HEK293T (cell line): Measurements from ENCODE around the gene ARNT2.
"Not testable (repeated sequence)": the region's sequence is repeated elsewhere in the genome, so short reads cannot be mapped to it uniquely, and the experiment has no call there.

Experiments
- CTCF ChIA-PET: fragments of 350-600 bp; formaldehyde crosslinking; extraction: SDS; loops from one replicate; lab custom pipeline; 2021; ENCODE audit warnings: antibody characterized with exemption, inconsistent platforms; lab: Yijun Ruan, JAX
- POLR2A ChIA-PET: fragments of 350-600 bp; formaldehyde crosslinking; extraction: SDS; loops from one replicate; lab custom pipeline; 2020; ENCODE audit warnings: antibody characterized with exemption, inconsistent platforms; lab: Yijun Ruan, JAX
- DNase-seq: peaks from one replicate; pipeline ENCODE4 v3.0.0; 2012; ENCODE audit warnings: mixed read lengths; ENCODE audit errors: extremely low spot score
- ARNT ChIP-seq: fragments of 450-650 bp; IDR thresholded peaks from 2 replicates; pipeline ENCODE4 v1.6.1; 2017; ENCODE audit warnings: mild to moderate bottlenecking
- BHLHE40 ChIP-seq: fragments of 450-650 bp; IDR thresholded peaks from 2 replicates; pipeline ENCODE4 v1.6.1; 2016; ENCODE audit warnings: mild to moderate bottlenecking, moderate library complexity, borderline replicate concordance
- CTBP1 ChIP-seq: fragments of 450-650 bp; IDR thresholded peaks from 2 replicates; pipeline ENCODE4 v1.6.1; 2016; ENCODE audit warnings: borderline replicate concordance
- ELF4 ChIP-seq: fragments of 450-650 bp; IDR thresholded peaks from 2 replicates; pipeline ENCODE4 v1.6.1; 2017; ENCODE audit warnings: antibody characterized with exemption
- FOXA1 ChIP-seq: fragments of 450-650 bp; IDR thresholded peaks from 2 replicates; pipeline ENCODE4 v1.6.1; 2016; ENCODE audit warnings: mild to moderate bottlenecking
- FOXK2 ChIP-seq: fragments of 450-650 bp; IDR thresholded peaks from 2 replicates; pipeline ENCODE4 v1.6.1; 2016; ENCODE audit warnings: mild to moderate bottlenecking
- FOXM1 ChIP-seq: fragments of 450-650 bp; IDR thresholded peaks from 2 replicates; pipeline ENCODE4 v1.6.1; 2017; ENCODE audit warnings: mild to moderate bottlenecking, borderline replicate concordance
- HDGF ChIP-seq: fragments of 450-650 bp; IDR thresholded peaks from 2 replicates; pipeline ENCODE4 v1.6.1; 2017; ENCODE audit warnings: antibody characterized with exemption, borderline replicate concordance
- L3MBTL2 ChIP-seq: fragments of 450-650 bp; conservative IDR thresholded peaks from 2 replicates; pipeline ENCODE4 v1.6.1; 2016; ENCODE audit warnings: mild to moderate bottlenecking
- LEF1 ChIP-seq: fragments of 450-650 bp; IDR thresholded peaks from 2 replicates; pipeline ENCODE4 v1.6.1; 2017; ENCODE audit warnings: mild to moderate bottlenecking, borderline replicate concordance
- NFRKB ChIP-seq: fragments of 450-650 bp; IDR thresholded peaks from 2 replicates; pipeline ENCODE4 v1.6.1; 2016; ENCODE audit warnings: mild to moderate bottlenecking, moderate library complexity
- PKNOX1 ChIP-seq: fragments of 450-650 bp; IDR thresholded peaks from 2 replicates; pipeline ENCODE4 v1.6.1; 2016
- SP1 ChIP-seq: fragments of 450-650 bp; IDR thresholded peaks from 2 replicates; pipeline ENCODE4 v1.6.1; 2017
- SUZ12 ChIP-seq: fragments of 450-650 bp; IDR thresholded peaks from 2 replicates; pipeline ENCODE4 v1.6.1; 2016; ENCODE audit warnings: mild to moderate bottlenecking
- TARDBP ChIP-seq: fragments of 450-650 bp; IDR thresholded peaks from 2 replicates; pipeline ENCODE4 v1.6.1; 2016
- ZNF384 ChIP-seq: fragments of 450-650 bp; IDR thresholded peaks from 2 replicates; pipeline ENCODE4 v1.6.1; 2016

Gene ARNT2

GRCh38 chr15:80503319-80503952 lies 99.3 kb downstream of the ARNT2 start:
- no peak for DNase-seq
- POLR2A ChIA-PET: no interaction called here
- CTCF ChIA-PET: no interaction called here
- TF ChIP-seq ARNT (no peak), FOXM1 (no peak), CTBP1 (no peak), FOXA1 (no peak), L3MBTL2 (no peak), HDGF (no peak), LEF1 (no peak), SUZ12 (no peak), TARDBP (no peak), ZNF384 (no peak), SP1 (no peak), FOXK2 (no peak), ELF4 (no peak), PKNOX1 (no peak), NFRKB (no peak), BHLHE40 (no peak)

- TF ChIP-seq TARDBP (no peak), ZNF384 (no peak), FOXM1 (no peak)
- DNase-seq: no peak
- POLR2A ChIA-PET: no interaction called here
- CTCF ChIA-PET: no interaction called here
Measured at GRCh38 chr15:80504931-80505330, 100.7 kb downstream of the ARNT2 start.

- ChIA-PET CTCF (no interaction called here), POLR2A (no interaction called here)
- no peak for DNase-seq
- no peak for TF ChIP-seq ZNF384
Measured at GRCh38 chr15:80506286-80506893, 102.2 kb downstream of the ARNT2 start.

- ChIA-PET CTCF (no interaction called here), POLR2A (no interaction called here)
- TF ChIP-seq ZNF384 (no peak), LEF1 (no peak), TARDBP (no peak), SP1 (no peak), FOXA1 (no peak), PKNOX1 (no peak), SUZ12 (no peak), ARNT (no peak), NFRKB (no peak), L3MBTL2 (no peak), FOXM1 (no peak), CTBP1 (no peak), ELF4 (no peak), FOXK2 (no peak), BHLHE40 (no peak), HDGF (no peak)
- DNase-seq: no peak
Measured at GRCh38 chr15:80507131-80507530, 102.9 kb downstream of the ARNT2 start.

- TF ChIP-seq FOXK2 (no peak), NFRKB (no peak), LEF1 (no peak), HDGF (no peak), L3MBTL2 (no peak), ELF4 (no peak), CTBP1 (no peak), PKNOX1 (no peak), FOXA1 (no peak), ARNT (no peak)
- DNase-seq: no peak
- ChIA-PET CTCF (no interaction called here), POLR2A (no interaction called here)
Measured at GRCh38 chr15:80507638-80508316, 103.6 kb downstream of the ARNT2 start.

GRCh38 chr15:80508783-80509182 lies 104.6 kb downstream of the ARNT2 start:
- ChIA-PET CTCF (no interaction called here), POLR2A (no interaction called here)
- TF ChIP-seq FOXA1: no peak
- TF ChIP-seq ELF4: no peak
- no peak for DNase-seq

GRCh38 chr15:80509800-80510199 lies 105.6 kb downstream of the ARNT2 start:
- CTCF ChIA-PET: no interaction called here
- TF ChIP-seq BHLHE40: no peak
- no peak for TF ChIP-seq NFRKB
- TF ChIP-seq PKNOX1: no peak
- no peak for TF ChIP-seq FOXK2
- no peak for TF ChIP-seq FOXA1
- no peak for TF ChIP-seq SP1
- TF ChIP-seq ELF4: no peak
- TF ChIP-seq SUZ12: no peak
- DNase-seq: no peak
- POLR2A ChIA-PET: no interaction called here

GRCh38 chr15:80510985-80511384 lies 106.8 kb downstream of the ARNT2 start:
- CTCF ChIA-PET, POLR2A ChIA-PET: not testable (repeated sequence)

More at GRCh38 chr15:80510985-80511384, 106.8 kb downstream of the ARNT2 start:
- not testable (repeated sequence) for DNase-seq
